OCI-LY3 (cell line): ENCODE results near the gene DNAJC28.

ENCODE experiments used
- H2AFZ ChIP-seq: fragments of 200-600, 300-600 bp; shearing (Covaris generic); 2 replicates; pipeline ENCODE4 v1.6.0; 2014; ENCODE audit warnings: antibody characterized with exemption, low read depth, low read length
- H3K27ac ChIP-seq: fragments of 200-600, 300-600 bp; sonication (generic); 2 replicates; pipeline ENCODE4 v1.5.1; 2014; ENCODE audit warnings: mild to moderate bottlenecking, low read length, moderate library complexity, mixed read lengths
- H3K27me3 ChIP-seq: fragments of 200-600, 300-600 bp; sonication (generic); 2 replicates; pipeline ENCODE4 v1.6.1; 2014; ENCODE audit warnings: low read depth, low read length, mixed read lengths
- H3K36me3 ChIP-seq: fragments of 200-600, 300-600 bp; sonication (generic); replicated peaks from 2 replicates; pipeline ENCODE3; 2014; ENCODE audit warnings: low read depth, low read length, mixed read lengths
- H3K4me1 ChIP-seq: fragments of 300-600, 200-600 bp; sonication (generic); 2 replicates; pipeline ENCODE4 v1.6.1; 2014; ENCODE audit warnings: low read length, mixed read lengths
- H3K4me2 ChIP-seq: fragments of 200-600, 300-600 bp; sonication (generic); 2 replicates; pipeline ENCODE4 v1.6.1; 2014; ENCODE audit warnings: low read length, mixed read lengths
- H3K4me3 ChIP-seq: fragments of 300-600, 200-600 bp; sonication (generic); 2 replicates; pipeline ENCODE4 v1.5.1; 2014; ENCODE audit warnings: antibody characterized with exemption, mild to moderate bottlenecking, low read length, moderate library complexity
- H3K79me2 ChIP-seq: fragments of 300-600, 200-600 bp; shearing (Covaris generic); 2 replicates; pipeline ENCODE4 v1.6.1; 2014; ENCODE audit warnings: mild to moderate bottlenecking, low read length, mixed read lengths
- H3K9ac ChIP-seq: fragments of 300-600, 200-600 bp; shearing (Covaris generic); 2 replicates; pipeline ENCODE4 v1.6.0; 2014; ENCODE audit warnings: mild to moderate bottlenecking, low read length, moderate library complexity
- H3K9me3 ChIP-seq: fragments of 200-600, 300-600 bp; shearing (Covaris generic); 2 replicates; pipeline ENCODE4 v1.6.1; 2014; ENCODE audit warnings: low read length, mixed read lengths; ENCODE audit not compliant: insufficient read depth
- H4K20me1 ChIP-seq: fragments of 200-600, 300-600 bp; sonication (generic); 2 replicates; pipeline ENCODE4 v1.6.1; 2016; ENCODE audit warnings: low read length, mixed read lengths; ENCODE audit not compliant: insufficient read depth
- CTCF ChIP-seq: fragments of 200-600, 300-600 bp; sonication (generic); IDR thresholded peaks from 2 replicates; pipeline ENCODE4 v1.5.1; 2014; ENCODE audit warnings: antibody characterized with exemption, low read length, low read depth
- EZH2phosphoT487 ChIP-seq: fragments of 200-600 bp; shearing (Covaris generic); IDR thresholded peaks from 2 replicates; pipeline ENCODE4 v1.6.1; 2018; ENCODE audit warnings: antibody characterized with exemption, mixed run types, low read depth

The DNAJC28 gene

GRCh38 chr21:33491373-33492102 lies at the start of gene DNAJC28:
DNAJC28 (minus strand) TSS chr21:33491716; CDS start chr21:33489393, 2,323 bp downstream.
- no peaks in the 10 kb centered on the region for H3K79me2 ChIP-seq
- no peaks in the 10 kb centered on the region for H3K9me3 ChIP-seq
- no peaks in the 10 kb centered on the region for H3K36me3 ChIP-seq
- H3K27ac ChIP-seq: no peak within 1 kb of the TSS
- H2AFZ ChIP-seq: peak within 1 kb of the TSS; percentile 98
- peak within 1 kb of the TSS; percentile 96 for H3K4me2 ChIP-seq
- H3K9ac ChIP-seq: peak within 1 kb of the TSS; percentile 66
- no peak for TF ChIP-seq EZH2phosphoT487
- peak within 1 kb of the TSS; percentile 88 for H3K4me3 ChIP-seq
- no peaks in the 10 kb centered on the region for H4K20me1 ChIP-seq
- peaks cover 10% of the 10 kb centered on the region; the same call in 1 of the 2 replicates for H3K27me3 ChIP-seq
- H3K4me1 ChIP-seq: peaks cover 4% of the 10 kb centered on the region; the same call in 1 of the 2 replicates

- Histone ChIP-seq H2AFZ (no peak overlapping the region), H3K9me3 (no peaks in the 10 kb centered on the region), H3K27me3 (no peaks in the 10 kb centered on the region), H3K9ac (peak overlapping the region; percentile 92), H3K4me1 (peaks cover 21% of the 10 kb centered on the region), H3K36me3 (peaks cover 34% of the 10 kb centered on the region), H3K27ac (peak overlapping the region; percentile 93), H3K4me3 (peak overlapping the region; percentile 85), H4K20me1 (peaks cover 28% of the 10 kb centered on the region), H3K4me2 (peak overlapping the region; percentile 78), H3K79me2 (peaks cover 84% of the 10 kb centered on the region)
- no peak for TF ChIP-seq EZH2phosphoT487
- TF ChIP-seq CTCF: no peak
These were observed 49.7 kb upstream of the DNAJC28 start for GRCh38 chr21:33541105-33541711.

GRCh38 chr21:33540711-33541104 lies 49.2 kb upstream of the DNAJC28 start:
- Histone ChIP-seq H3K79me2 (peaks cover 83% of the 10 kb centered on the region), H3K27ac (no peak overlapping the region), H3K9me3 (no peaks in the 10 kb centered on the region), H3K27me3 (no peaks in the 10 kb centered on the region), H3K4me2 (peak overlapping the region; percentile 78), H3K36me3 (peaks cover 32% of the 10 kb centered on the region), H4K20me1 (peaks cover 24% of the 10 kb centered on the region), H3K9ac (no peak overlapping the region), H2AFZ (no peak overlapping the region), H3K4me1 (peaks cover 19% of the 10 kb centered on the region), H3K4me3 (peak overlapping the region; percentile 85)
- TF ChIP-seq EZH2phosphoT487 (no peak), CTCF (no peak)

- Histone ChIP-seq H3K4me2 (no peak overlapping the region), H3K36me3 (peaks cover 40% of the 10 kb centered on the region), H3K9ac (no peak overlapping the region), H3K79me2 (peaks cover 72% of the 10 kb centered on the region), H2AFZ (no peak overlapping the region), H3K4me3 (no peak overlapping the region), H3K27me3 (no peaks in the 10 kb centered on the region), H3K9me3 (no peaks in the 10 kb centered on the region), H4K20me1 (peaks cover 13% of the 10 kb centered on the region), H3K4me1 (peaks cover 10% of the 10 kb centered on the region; the same call in 1 of the 2 replicates), H3K27ac (no peak overlapping the region)
- TF ChIP-seq CTCF (no peak), EZH2phosphoT487 (no peak)
These were observed 48.1 kb upstream of the DNAJC28 start for GRCh38 chr21:33539616-33540015.
